GM20000 (cell line): ENCODE results near the gene CUX1.
"Not testable (repeated sequence)": the region's sequence is repeated elsewhere in the genome, so short reads cannot be mapped to it uniquely, and the experiment has no call there.

Experiments used
- DNase-seq: peaks from one replicate; pipeline ENCODE4 v3.0.0; 2012; ENCODE audit warnings: low spot score
- CTCF ChIP-seq: IDR thresholded peaks from 2 replicates; pipeline ENCODE4 v1.5.1; 2012; ENCODE audit warnings: mild to moderate bottlenecking, control low read depth; ENCODE audit errors: extremely low read depth, missing control alignments

CUX1 gene

GRCh38 chr7:102018876-102019275 is 201.4 kb downstream of the CUX1 start:
- no peak for DNase-seq
- TF ChIP-seq CTCF, result no peak

GRCh38 chr7:102019461-102019860 is 202.0 kb downstream of the CUX1 start:
- DNase-seq, result no peak
- no peak for TF ChIP-seq CTCF

GRCh38 chr7:102021841-102022618 is 204.6 kb downstream of the CUX1 start:
- no peak for TF ChIP-seq CTCF
- no peak for DNase-seq

- no peak for DNase-seq
- no peak for TF ChIP-seq CTCF
These were observed 206.8 kb downstream of the CUX1 start for GRCh38 chr7:102024005-102024768.

GRCh38 chr7:102024769-102025391 is 207.5 kb downstream of the CUX1 start:
- TF ChIP-seq CTCF, result no peak
- DNase-seq, result no peak

- DNase-seq, result not testable (repeated sequence)
These were observed 208.4 kb downstream of the CUX1 start for GRCh38 chr7:102025777-102026176.

- TF ChIP-seq CTCF, result no peak
- no peak for DNase-seq
These were observed 210.9 kb downstream of the CUX1 start for GRCh38 chr7:102028206-102028826.
